GM19455 (cell line): Measurements from ENCODE around the gene TIGD1.

Experiments used
- ATAC-seq: cut with Tn5 transposase; IDR thresholded peaks from one replicate; pipeline ENCODE4 v1.9.1; 2021; ENCODE audit not compliant: unreplicated experiment

TIGD1 gene

GRCh38 chr2:232524771-232525170, 25.6 kb downstream of the TIGD1 start:
- ATAC-seq = no peak

GRCh38 chr2:232523682-232524597, 26.4 kb downstream of the TIGD1 start:
- no peak for ATAC-seq

DNA sequence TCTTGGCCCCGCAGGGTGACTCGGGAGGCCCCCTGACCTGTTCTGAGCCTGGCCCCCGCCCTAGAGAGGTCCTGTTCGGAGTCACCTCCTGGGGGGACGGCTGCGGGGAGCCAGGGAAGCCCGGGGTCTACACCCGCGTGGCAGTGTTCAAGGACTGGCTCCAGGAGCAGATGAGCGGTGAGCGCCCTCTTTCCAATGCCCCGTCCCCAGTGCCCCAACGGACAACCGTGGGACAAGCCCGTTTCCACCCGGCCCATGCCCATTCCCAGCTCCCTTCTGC, 27.0 kb downstream of the TIGD1 start:
- no peak for ATAC-seq

DNA sequence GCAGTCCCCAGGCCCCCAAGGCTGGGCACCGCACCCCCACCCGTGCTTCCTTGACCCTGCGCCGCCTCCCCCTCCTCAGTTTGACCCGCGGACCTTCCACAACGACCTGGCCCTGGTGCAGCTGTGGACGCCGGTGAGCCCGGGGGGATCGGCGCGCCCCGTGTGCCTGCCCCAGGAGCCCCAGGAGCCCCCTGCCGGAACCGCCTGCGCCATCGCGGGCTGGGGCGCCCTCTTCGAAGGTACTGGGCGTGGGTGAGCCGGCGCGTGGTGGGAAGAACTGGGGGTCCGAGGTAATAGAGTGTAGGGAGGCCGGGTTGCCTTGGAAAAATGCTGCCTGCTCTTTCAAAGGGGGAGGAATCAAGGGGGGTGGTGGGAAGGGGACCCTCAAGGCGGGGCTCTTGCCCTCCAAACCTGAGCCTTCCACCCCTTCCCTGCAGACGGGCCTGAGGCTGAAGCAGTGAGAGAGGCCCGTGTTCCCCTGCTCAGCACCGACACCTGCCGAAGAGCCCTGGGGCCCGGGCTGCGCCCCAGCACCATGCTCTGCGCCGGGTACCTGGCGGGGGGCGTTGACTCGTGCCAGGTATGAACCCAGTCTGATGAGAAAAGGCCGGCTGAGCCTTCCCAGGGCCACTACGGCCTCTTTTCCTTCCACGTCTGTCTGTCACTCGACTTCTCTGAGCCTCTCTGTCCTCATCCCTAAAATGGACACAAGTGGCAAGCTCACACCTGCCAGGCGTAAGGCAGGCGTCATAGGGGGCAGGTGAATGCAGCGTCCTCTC, 27.5 kb downstream of the TIGD1 start:
- ATAC-seq = no peak

DNA sequence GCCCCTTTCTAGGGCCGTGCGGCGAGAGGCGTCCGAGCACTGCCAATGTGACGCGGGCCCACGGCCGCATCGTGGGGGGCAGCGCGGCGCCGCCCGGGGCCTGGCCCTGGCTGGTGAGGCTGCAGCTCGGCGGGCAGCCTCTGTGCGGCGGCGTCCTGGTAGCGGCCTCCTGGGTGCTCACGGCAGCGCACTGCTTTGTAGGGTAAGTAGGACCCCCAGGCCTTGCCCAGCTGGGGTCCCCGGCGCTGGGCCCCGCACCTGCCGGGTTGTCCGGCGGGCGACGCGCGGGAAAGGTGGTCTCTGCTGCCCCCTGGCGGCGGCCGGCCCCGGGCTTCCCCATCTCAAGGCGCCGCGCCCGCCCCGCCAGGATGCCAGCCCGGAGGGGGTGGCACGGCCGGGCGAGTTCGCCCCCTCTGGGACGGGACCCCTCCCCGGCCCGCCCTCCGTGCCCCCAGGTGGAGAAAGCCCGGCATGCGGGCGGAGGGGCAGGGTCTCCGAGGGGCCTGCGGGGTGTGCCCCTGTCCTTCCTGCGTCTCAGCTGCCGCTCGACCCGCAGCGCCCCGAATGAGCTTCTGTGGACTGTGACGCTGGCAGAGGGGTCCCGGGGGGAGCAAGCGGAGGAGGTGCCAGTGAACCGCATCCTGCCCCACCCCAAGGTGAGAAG, 28.3 kb downstream of the TIGD1 start:
- no peak for ATAC-seq

GRCh38 chr2:232521098-232521497, 29.3 kb downstream of the TIGD1 start:
- no peak for ATAC-seq

DNA sequence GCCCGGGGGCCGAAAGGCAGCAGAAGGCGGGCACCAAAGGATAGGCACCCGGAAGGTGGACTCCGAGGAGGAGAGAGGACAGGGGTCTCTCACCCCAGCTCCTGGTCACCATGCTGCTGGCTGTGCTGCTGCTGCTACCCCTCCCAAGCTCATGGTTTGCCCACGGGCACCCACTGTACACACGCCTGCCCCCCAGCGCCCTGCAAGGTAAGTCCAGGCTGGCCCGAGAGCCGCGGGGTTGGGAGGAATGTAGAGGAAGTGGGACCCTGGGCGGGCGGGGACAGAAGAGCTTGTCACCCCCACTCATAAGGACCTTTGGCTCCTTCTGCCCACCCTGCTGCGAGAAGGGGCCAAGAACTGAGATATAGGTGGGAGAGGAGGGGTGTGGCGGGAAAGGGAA, 29.9 kb downstream of the TIGD1 start:
- ATAC-seq = no peak

GRCh38 chr2:232519581-232520438, 30.5 kb downstream of the TIGD1 start, which contains the start of gene PRSS56:
Gene PRSS56, plus strand, starts transcription at chr2:232520388. Its CDS starts 211 bp downstream, at chr2:232520599.
- ATAC-seq = no peak

GRCh38 chr2:232518844-232519243, 31.5 kb downstream of the TIGD1 start:
- no peak for ATAC-seq

DNA sequence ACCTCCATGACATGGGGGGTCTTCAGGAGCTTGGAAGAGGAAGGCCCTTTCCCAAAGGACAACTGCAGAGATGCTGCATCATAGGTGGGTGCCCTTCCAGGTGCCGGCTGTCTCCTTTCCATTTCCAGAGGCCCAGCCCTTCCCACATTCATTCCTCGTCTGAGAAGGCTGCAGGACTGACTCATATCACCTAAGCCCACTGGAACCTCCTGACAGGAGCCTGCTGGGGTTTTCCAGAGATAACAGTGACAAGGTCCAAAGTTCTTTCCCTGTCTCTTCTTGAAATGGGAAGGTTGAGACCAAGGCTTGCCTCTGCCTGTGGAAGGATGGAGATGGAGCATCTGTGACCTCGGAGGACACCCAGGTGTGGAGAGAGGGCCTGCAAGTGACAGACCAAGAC, 33.8 kb downstream of the TIGD1 start:
- ATAC-seq = no peak

DNA sequence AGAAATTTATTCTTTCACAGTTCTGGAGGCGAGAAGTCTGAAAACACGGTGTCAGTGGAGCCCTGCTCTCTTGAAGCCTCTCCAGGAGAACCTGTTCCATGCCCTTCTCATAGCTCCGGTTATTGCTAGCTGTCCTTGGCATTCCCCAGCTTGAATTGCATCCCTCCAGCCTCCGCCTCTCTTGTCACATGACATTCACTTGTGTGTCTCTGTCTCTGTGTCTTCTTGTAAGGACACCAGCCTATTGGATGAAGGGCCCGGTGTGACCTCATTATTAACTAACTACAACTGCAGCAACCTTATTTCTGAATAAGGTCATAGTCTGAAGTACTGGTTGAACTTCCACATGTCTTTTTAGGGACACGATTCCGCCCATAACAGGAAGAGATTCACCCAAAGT, 34.7 kb downstream of the TIGD1 start:
- ATAC-seq = no peak

DNA sequence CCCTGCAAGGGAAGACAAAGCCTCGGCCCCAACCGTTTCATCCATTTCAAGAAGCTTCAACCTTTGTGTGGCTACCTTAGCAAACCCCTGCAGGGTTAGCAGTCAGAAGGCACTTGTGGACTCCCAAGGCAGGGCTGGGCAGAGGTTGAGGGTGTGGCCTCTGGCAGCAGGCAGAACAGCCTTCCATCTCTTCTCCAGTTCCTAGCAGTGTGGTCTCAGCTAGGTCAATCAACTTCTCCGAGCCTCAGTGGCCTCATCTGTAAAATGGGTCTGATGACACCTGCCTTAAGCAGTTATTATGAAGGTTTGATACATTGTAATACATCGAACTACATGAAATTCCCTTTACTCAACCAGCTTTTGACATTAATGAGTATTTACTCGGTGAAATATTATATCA, 37.0 kb downstream of the TIGD1 start:
- ATAC-seq = no peak

- ATAC-seq = no peak
Observed at GRCh38 chr2:232512602-232513001, 37.8 kb downstream of the TIGD1 start.

DNA sequence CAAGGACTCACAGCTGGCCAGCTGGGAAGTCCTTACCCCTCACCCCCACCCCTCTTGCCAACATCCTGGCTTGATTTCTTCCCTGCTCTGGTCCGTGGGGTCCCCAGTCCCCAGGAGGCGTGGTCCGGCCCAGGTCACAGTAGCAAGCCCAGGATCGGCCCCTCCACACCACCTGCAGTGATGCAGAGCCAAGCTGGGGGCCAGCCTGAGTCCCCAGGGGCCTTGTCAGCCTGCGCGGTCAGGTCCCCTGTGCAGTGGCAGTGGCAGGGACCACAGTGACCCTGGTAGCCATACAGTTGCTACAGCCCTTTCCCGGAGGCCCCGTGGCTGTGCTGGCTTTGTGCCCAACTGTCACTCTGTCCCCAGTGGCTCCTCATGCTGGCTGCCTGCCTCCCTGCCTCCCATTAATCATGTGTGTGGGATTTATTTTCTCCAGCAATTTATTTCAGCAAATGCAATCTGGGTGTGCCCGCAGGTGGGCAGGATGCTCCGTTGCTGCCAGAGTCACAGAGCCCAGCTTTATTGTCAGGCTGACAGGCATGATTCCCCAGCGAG, 38.9 kb downstream of the TIGD1 start:
- ATAC-seq = no peak

DNA sequence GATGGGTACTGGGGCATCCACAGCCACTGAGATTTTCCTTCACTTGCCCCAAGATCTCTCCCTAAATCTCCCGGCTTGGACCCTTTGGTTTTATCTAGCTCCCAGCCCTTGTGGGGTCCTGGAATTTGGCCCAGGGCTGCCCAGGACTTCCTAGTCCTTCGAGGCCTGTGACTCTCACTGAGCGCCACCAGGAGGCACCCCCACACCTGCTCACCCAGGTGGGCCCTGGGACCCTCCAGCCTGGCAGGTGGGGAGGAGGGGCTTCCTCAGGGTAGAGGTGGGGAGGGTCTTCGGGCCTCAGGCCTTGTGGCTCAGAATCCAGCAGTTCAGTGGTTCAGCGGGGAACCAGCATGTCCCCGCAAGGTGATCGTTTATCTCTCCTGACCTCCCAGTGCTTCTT, 42.1 kb downstream of the TIGD1 start:
- no peak for ATAC-seq

DNA sequence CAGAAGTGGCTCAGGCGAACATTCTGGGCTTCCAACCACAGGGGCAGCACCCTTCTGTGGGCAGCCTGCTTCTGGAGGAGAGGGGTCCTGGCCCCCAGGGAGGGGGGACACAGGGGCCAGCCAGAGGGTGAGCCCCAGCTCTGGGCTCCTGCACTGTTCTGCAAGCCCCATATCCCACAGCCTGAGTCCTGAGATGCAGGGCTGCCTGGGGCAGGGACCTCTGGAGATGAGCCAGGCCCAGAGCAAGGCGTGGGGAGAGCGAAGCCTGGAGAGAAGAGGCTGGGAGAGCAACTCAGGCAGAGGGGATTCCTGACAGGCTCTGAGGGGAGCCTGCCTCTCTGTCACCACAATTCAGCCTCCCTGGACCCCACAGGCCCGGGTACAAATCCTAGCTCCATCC, 43.6 kb downstream of the TIGD1 start:
- ATAC-seq = no peak

DNA sequence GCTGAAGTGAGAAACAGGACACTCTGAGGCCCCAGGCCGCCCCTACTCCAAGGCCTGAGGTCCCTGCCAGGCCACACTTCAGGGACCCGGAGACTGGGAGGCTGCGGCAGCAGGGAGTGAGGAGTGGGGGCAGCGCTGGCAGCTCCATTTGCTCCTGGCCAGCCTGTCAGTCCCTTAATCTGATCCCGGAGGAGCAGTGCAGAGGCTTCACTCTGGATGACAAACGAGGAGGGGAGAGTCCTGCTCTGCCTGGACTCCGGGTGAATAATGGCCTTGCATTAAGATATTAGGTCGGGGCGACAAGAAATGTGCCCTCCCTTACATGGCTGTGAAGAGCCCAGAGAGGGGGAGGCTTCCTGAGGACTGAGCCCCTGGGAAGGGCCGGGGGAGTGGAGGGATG, 44.5 kb downstream of the TIGD1 start:
- no peak for ATAC-seq

- ATAC-seq = no peak
Observed at GRCh38 chr2:232504438-232504837, 45.9 kb downstream of the TIGD1 start.

- ATAC-seq = no peak
Observed at GRCh38 chr2:232503809-232504323, 46.5 kb downstream of the TIGD1 start.
